GM10266 (cell line): ENCODE measurements around the gene ZDHHC1.

Experiments used
- DNase-seq: peaks from one replicate; pipeline ENCODE4 v3.0.0; 2012; ENCODE audit errors: extremely low spot score
- CTCF ChIP-seq: IDR thresholded peaks from 2 replicates; pipeline ENCODE4 v1.5.1; 2012; ENCODE audit warnings: mild to moderate bottlenecking, low read depth; ENCODE audit not compliant: control insufficient read depth, insufficient read depth; ENCODE audit errors: missing control alignments

Gene ZDHHC1

GRCh38 chr16:67399218-67399733 is 17.0 kb downstream of the ZDHHC1 start:
- DNase-seq, result peak; percentile 85
- TF ChIP-seq CTCF, result peak; percentile 82

DNA sequence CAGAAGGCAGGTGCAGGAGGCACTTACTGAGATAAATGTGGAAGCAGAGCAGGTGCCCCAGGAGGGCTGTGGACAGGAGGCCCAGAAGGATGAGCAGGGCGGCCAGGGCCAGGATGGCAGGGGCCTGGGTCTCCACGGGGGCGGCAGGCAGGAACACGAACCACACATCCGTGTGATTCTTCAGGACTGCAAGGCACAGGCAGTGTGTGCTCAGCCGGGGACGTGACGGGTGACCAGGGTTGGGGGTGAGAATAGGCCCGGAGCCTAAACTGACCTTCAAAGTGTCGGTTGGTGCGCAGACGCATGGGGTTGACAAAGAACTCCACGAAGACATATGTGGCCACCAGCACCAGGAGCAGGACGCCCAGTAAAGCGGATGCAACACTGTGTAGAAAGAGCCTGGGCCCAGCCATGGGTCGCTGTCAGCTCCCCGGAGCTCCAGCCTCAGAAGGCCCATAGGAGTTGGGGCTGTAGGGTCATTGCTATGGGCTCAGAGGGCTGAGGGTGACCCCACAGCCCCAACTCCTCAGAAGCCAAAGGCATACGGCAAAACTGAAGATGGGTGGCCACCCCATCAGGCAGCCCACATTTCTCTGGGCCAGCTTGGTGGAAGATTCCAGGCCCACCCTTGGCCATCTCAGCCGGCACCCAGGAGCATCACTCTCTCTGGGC is 17.6 kb downstream of the ZDHHC1 start:
- DNase-seq, result no peak
- no peak for TF ChIP-seq CTCF

GRCh38 chr16:67397812-67398545 is 18.3 kb downstream of the ZDHHC1 start:
- no peak for TF ChIP-seq CTCF
- no peak for DNase-seq

DNA sequence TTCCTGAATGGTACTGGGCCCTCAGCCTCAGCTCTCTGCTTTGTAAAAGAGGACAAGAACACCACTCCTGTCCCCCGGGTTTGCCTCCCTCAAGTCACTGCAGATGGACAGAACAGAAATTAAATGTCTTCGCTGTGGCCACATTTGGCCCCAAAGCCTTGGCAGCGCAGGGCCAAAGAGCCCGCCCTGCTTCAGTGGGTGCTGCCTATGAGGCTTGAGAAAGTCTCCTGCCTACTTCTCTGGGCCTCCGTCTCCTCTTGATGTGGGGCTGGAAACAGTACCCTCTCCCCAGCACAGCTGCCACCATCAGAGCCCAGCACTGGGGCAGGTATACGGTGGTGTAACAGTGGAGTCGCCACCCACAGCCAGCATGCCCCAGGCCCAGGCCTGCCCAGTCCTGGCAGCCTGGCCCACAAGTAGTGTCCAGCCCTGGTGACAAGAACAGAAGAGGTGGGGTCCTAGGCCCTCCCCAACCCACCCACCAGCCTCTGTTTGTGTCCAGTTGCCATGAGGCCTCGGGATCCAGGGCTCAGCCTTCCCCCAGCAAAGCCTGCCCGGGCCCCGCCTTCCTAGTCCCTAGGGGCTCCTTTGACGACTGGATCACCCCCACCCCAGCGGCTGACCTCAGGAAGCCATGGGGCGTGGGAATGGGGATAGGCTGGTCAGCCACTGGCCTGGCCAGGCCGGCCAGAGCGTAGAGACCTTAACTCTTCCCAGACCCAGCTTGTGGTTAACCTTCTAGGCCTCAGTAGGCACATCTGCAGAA is 19.1 kb downstream of the ZDHHC1 start:
- TF ChIP-seq CTCF, result no peak
- no peak for DNase-seq

DNA sequence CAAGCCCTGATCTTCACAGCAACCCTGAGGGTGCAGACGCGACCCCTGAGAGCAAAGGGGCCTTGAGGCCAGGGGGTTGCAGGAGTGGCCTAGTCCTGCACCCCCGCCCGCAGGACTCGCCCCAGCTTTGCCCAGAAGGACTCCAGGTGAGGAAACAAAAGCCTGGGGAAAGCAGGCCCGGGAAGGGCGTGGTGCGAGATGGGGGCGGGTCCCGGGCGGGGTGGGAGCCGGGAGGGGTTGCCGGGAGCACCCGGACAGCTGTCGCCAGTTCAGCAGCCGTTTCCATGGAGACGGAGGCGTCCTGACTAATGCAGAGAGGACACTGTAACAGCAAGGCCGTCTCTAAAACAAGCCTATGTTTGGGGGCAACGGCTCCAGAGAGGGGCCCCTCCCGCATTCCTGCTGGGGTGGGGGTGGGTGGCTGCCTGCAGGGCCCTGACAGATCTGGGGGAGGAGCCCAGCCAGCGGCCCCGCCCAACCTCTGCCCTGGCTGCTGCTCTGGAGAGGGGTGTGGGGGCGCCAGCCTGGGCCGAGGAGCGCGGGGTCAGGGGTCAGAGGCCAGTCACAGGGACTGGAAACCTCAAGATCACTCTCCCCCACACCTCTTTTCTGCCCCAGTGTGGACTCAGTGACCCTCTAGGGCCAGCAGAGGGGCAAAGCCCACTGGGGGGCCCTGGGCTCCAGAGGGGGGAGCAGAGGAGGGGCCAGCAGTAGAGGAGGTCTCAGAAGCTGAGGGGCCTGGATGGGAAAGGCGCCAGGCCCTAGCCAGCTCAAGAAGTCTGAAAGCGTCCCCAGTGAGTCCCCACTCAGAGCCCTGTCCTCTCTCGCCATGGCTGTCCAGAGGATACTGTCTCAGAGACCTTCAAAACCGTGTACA is 19.9 kb downstream of the ZDHHC1 start:
- no peak for TF ChIP-seq CTCF
- DNase-seq, result no peak

- TF ChIP-seq CTCF, result no peak
- no peak for DNase-seq
These were observed 20.7 kb downstream of the ZDHHC1 start for GRCh38 chr16:67395458-67396158.
